Glomerular endothelial cell (primary cell): ENCODE data around the gene TNKS2. TPM values are rescaled to one million over a fixed set of nuclear protein-coding genes. Genes with fewer than 3 reads are reported as not detected.
"Not testable (repeated sequence)": the region's sequence is repeated elsewhere in the genome, so short reads cannot be mapped to it uniquely, and the experiment has no call there.

Source experiments
- DNase-seq: peaks from one replicate; pipeline ENCODE4 v3.0.0-alpha.2; 2011; ENCODE audit warnings: low read depth, low spot score; ENCODE audit errors: extremely low read depth
- total RNA-seq: library from RNA; depleted of rRNA; stranded (reverse); fragments of >200 nt; gene quantifications from 2 replicates; pipeline ENCODE4 v1.2.3, GENCODE V29; 2015

TNKS2 gene
- total RNA-seq: 47.1 and 50.3 TPM in 2 replicates

GRCh38 chr10:91797874-91798648, at the start of gene TNKS2:
TNKS2 (plus strand) TSS chr10:91798426; CDS start chr10:91798691, 265 bp downstream.
- no peak for DNase-seq

DNA sequence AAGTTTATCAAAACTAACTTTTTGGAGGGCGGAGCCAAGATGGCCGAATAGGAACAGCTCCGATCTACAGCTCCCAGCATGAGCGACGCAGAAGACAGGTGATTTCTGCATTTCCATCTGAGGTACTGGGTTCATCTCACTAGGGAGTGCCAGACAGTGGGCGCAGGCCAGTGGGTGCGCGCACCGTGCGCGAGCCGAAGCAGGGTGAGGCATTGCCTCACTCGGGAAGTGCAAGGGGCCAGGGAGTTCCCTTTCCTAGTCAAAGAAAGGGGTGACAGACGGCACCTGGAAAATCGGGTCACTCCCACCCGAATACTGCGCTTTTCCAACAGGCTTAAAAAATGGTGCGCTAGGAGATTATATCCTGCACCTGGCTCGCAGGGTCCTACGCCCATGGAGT, 48.6 kb upstream of the TNKS2 start:
- DNase-seq: not testable (repeated sequence)

GRCh38 chr10:91756286-91756685, 41.9 kb upstream of the TNKS2 start:
- DNase-seq: no peak

DNA sequence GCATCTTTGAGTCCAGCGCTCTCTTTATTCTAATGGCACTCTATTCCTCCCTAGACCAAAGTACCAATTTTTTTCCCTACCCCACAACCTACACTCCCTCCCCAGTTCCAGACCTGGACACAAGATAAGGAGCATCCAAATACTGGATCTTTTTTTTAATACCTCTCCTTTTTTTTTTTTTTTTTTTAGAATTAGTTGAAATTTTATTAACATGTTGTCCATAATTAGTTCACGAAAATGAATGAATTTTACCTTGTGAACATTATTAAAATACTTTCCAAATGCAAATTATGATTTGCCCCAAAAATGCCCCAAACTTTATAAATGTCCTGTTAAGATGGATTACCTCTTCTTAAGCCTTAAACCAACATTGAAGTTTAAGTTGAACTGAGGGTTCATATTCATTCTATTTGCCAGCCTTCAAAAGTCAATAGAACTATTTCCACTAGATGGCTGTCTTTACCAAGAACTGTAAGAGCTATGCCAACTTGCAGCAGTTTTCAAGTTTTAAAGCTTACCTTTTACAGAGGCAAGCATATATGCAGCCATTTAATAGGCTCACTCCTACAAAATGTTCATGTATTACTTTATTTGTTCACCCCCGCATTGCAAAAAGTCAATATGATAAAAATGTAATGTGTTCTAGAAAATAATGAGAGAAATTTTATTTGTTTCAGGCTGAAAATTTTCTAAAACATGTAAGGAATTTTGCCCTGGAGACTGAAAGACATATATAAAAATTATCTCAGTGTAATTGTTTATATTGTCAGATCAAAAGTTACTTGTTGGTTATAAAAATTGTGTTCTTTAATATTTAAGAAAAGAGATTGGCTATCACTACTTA, 39.7 kb upstream of the TNKS2 start:
- DNase-seq: peak; percentile 27

GRCh38 chr10:91759581-91759986, 38.6 kb upstream of the TNKS2 start:
- no peak for DNase-seq

DNA sequence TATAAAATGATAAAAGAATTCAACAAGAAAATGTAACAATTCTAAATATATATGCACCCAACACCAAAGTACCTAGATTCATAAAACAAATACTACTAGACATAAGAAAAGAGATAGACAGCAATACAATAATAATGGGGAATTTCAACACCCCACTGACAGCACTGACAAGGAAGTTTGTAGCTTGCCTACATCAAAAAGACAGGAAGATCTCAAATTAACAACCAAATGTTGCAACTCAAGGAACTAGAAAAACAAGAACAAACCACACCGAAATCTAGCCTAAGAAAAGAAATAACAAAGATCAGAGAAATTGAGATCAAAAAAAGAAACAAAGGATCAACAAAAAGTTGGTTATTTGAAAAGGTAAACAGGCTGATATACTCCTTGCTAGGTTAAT, 36.5 kb upstream of the TNKS2 start:
- no peak for DNase-seq

- no peak for DNase-seq
Observed at GRCh38 chr10:91762878-91763277, 35.3 kb upstream of the TNKS2 start.

- no peak for DNase-seq
Observed at GRCh38 chr10:91766676-91767075, 31.6 kb upstream of the TNKS2 start.

DNA sequence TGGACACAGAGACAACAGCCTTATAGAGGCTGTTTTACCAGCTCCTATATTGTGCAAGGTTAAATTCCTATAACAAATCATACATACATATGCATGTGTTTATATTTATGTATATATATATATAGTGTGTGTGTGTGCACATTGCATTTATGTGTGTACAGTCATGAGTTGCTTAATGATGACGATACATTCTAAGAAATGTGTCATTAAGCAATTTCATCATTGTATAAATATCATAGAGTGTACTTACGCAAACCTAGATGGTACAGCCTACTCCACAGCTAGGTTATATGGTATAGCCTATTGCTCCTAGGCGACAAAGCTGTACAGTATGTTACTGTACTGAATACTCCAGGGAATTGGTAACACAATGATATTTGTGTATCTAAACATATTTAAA, 30.1 kb upstream of the TNKS2 start:
- DNase-seq: no peak

- no peak for DNase-seq
Observed at GRCh38 chr10:91771907-91772306, 26.3 kb upstream of the TNKS2 start.

GRCh38 chr10:91772461-91772860, 25.8 kb upstream of the TNKS2 start:
- no peak for DNase-seq

DNA sequence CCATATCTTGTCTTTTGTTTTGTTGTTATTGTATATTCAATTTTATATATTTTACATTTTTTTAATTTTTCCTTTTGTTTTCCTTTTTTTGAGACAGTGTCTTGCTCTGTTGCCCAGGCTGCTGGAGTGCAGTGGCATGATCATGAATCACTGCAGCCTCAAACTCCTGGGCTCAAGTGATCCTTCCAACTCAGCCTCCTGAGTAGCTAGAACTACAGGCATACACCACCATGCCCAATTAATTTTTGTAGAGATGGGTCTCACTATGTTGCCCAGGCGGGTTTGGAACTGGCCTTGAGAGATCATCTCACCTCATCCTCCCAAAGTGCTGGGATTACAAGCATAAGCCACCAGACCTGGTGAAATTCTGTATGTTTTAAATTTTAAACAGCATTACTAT, 25.4 kb upstream of the TNKS2 start:
- DNase-seq: no peak

DNA sequence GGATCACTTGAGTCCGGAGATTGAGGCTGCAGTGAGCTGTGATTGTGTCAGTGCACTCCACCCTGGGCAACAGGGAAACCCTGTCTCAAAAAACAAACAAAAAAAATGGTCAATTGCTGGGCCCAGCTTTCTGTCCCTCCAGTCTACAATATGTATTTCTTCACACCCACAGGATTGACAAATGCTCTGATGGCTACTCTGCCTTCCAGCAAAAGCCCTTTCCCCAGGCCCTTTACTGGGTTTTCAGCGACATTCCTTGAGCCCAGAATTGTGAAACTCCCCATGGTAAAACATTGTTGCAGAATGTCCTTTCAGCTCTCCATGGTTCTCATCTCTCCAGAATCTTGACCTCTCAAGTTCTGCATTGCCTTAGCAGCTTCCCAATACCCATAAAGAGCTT, 23.7 kb upstream of the TNKS2 start:
- DNase-seq: no peak

GRCh38 chr10:91775731-91776130, 22.5 kb upstream of the TNKS2 start:
- no peak for DNase-seq

DNA sequence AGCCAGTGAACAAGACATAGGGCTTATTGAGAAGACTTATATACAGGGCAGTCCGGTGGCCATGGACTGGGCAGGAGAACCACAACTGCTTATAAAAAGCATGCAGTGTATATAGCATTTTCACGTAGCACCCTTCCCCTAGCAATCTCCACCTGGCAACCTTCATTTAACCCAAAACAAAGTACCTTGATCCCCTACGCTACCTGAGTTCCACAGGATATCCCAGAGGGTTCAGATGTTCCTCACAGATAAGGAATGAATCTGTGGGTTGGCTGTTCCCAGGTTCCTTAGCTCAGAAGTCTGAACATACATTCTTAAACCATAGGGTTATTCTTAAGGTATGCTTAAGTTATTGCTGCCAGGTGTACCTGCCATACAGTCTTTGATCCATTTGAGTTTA, 22.0 kb upstream of the TNKS2 start:
- no peak for DNase-seq

DNA sequence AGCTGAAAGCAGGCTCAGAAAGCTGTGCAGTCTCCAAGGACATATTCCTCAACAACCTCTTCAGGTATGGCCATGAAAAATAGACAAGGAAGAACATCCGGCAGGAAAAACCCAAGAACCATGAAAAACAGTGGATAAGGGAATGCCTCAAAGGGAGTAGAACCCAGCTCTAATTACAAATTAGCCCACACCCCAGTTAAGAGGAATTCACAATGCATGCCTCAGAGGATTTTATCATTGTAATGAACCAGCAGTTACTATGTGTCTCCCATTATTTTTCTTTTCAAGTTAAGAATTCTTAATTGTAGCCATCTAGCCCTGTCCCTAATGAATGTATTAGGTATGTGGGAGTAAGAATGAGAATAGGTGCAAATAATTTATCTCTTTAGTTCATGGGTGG, 19.7 kb upstream of the TNKS2 start:
- DNase-seq: no peak

GRCh38 chr10:91779011-91779605, 19.1 kb upstream of the TNKS2 start:
- no peak for DNase-seq

GRCh38 chr10:91782539-91782938, 15.7 kb upstream of the TNKS2 start:
- no peak for DNase-seq

DNA sequence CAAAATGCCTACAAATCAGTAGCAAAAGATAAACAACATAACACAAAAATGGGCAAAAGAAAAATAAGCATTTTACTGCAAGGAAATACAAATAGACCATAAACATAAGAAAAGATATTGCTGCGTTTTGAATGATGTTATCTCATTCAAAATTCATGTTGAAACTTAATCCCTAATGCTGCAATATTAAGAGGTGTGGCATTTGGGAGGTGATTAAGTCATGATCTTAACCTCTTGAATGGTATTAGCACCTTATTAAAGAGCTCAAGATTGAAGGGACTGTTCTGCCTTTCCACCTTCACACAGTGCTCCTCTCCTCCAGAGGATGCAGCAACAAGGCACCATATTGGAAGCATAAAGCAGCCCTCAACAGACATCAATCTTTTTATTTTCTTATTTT, 12.4 kb upstream of the TNKS2 start:
- no peak for DNase-seq

- no peak for DNase-seq
Observed at GRCh38 chr10:91787258-91787657, 11.0 kb upstream of the TNKS2 start.

- no peak for DNase-seq
Observed at GRCh38 chr10:91787810-91788209, 10.4 kb upstream of the TNKS2 start.

DNA sequence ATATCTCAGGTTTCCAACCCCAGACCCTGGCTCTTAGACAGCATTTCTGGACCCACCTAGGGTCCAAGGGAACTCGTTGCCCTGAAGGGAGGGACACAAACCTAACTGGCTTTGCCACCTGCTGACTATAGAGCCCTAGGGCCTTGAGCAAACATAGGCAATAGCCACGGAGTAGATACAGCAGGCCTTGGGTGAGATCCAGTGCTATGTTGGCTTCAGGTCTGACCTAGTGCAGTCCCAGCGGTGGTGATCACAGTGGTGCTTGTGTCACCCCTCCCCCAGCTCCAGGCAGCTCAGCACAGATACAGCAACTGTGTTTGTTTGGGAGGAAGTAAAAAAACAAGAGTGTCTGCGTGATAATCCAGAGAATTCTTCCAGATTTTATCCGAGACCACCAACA, 9.7 kb upstream of the TNKS2 start:
- no peak for DNase-seq
